ENCODE results near the gene LSM6.
A peak's percentile ranks its signal among the peaks of the same experiment; 100 is the strongest.

LSM6 gene

DNA sequence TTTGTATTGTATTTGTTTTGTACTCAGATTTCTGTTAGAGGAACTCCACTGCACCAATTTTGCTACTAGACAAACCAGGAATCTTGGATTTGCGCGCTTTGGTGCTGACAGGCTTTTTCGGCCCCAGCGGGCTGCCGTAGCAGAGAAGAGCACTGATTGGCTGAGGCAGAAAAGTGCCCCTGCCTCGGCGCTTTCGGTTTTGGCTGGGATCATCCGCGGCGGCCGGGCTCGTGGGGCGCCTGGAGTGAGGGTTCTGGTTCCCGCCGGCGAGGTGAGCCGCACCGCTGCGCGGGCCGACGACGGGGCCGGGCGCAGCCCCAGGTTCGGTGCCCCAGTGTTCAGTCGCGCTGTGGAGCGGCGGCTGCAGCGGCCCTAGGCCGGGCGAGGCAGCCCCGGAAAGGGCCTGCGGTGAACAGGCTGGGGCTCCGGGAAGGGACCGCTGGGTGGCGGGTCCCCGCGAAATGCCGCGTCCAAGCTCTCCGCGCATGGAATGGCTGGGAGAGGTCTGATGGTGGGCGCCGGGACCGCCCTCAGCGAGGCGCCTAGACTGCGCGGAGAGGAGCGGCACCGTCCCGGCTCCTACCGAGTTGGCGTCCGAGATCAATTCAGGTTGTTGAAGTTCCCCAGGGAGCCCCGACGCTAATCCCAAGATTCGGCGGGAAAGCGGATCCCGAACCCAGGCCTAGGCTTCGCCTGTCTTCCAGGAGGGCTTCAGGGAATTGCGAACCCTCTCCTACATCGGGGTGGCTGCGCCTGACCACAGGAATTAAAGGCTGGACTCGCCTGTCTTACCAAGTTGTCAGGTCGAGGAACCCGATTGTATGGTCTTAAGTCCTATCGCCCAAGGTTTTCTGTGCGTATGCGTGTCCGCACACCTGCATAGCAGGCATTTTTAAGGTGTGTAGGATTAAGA is at the start of gene LSM6:
TSS of gene LSM6 (plus strand) at position 178 of the 913 bp plus-strand sequence. CDS start 7,204 bp downstream, outside the sequence.
- Histone ChIP-seq H3K4me3 (peak within 1 kb of the TSS; percentile 83 to 99 (median 91)), H3K27ac (peak within 1 kb of the TSS; percentile 87 to 98 (median 93))

DNA sequence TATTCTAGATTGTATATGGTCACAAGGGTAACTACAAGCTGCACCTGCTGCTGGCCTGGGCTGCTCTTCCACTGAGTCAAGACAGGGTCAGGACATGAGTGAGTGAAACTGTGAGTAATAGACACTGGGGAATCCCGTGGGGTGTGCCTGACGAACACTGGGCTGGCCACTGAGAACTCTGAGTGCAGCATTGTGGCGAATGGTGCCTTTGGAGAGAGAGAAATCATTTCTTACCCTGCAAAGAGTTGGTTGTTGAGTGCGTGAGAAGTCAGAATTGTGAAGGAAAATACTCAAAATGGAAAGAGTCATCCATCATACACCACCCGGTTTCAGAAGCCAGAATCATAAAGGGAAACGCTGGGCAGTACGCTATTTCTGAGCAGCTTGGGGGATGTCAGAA is 43.1 kb upstream of the LSM6 start:
- Histone ChIP-seq H3K27ac (no peak overlapping the region), H3K4me3 (no peak overlapping the region)

DNA sequence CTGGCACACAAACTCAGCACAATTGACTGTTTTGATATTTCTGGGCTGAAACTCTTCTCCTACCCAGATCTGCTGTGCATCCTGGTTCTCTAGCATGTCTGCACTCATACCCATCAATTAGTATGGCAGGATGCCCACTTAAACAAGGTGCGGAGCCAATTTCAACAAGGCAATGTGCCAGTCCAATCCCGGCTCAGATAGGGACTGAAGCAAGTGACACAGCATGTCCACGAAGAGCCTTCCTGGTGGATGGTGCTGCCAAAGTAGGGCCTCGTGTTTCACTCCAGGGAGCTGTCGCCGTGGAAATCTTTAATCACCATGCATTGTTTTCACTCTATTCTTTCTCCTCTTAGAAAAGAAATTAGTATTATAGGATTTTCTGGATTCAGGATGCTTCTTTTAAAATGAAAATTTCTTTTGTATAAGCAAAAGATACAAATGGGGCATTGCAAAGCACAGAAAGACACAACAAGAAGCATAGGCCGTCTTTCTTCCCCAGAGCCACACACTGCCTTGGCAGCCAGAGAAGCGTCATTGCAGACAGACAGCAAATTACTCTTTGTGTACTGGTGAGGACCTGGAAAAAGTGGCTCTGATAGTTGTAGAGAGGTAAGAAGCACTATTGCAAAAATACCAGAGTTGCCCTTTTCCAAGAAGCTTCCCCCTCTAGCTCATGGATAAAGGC is 40.6 kb upstream of the LSM6 start:
- H3K27ac ChIP-seq = peak overlapping the region in 1 of 21 experiments; percentile 52

GRCh38 chr4:146135941-146136340 is 39.6 kb upstream of the LSM6 start:
- no peak overlapping the region for H3K4me3 ChIP-seq

More for the DNA sequence above, 40.6 kb upstream of the LSM6 start:
- no peak overlapping the region for H3K4me3 ChIP-seq

DNA sequence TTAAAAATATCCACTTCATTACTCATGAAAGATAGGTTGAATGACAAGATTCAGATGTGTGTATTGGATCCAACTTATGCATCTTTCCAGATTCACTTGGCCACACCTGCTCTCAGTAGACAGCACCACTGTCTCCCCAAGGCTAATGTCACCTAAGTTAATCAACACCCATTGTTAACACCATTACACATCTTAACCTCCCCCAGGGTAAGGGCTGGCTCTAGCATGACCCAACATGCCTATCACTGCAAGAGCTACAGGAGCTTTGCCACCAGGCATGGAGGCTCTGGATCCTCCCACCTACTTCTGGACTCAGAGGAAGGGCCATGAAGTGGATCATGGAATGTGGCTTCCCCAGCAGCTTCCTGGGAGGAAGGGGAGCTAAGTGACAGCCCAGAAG is 32.8 kb upstream of the LSM6 start:
- H3K4me3 ChIP-seq = no peak overlapping the region
- H3K27ac ChIP-seq = no peak overlapping the region

More at GRCh38 chr4:146135941-146136340, 39.6 kb upstream of the LSM6 start:
- no peak overlapping the region for H3K27ac ChIP-seq

GRCh38 chr4:146143888-146144287 is 31.6 kb upstream of the LSM6 start:
- Histone ChIP-seq H3K27ac (no peak overlapping the region), H3K4me3 (no peak overlapping the region)

- Histone ChIP-seq H3K27ac (no peak overlapping the region), H3K4me3 (no peak overlapping the region)
These were observed 28.6 kb upstream of the LSM6 start for GRCh38 chr4:146146918-146147317.

- Histone ChIP-seq H3K4me3 (no peak overlapping the region), H3K27ac (no peak overlapping the region)
These were observed 27.5 kb upstream of the LSM6 start for GRCh38 chr4:146148021-146148420.

- H3K4me3 ChIP-seq = no peak overlapping the region
- H3K27ac ChIP-seq = no peak overlapping the region
These were observed 21.5 kb upstream of the LSM6 start for GRCh38 chr4:146154057-146154456.

DNA sequence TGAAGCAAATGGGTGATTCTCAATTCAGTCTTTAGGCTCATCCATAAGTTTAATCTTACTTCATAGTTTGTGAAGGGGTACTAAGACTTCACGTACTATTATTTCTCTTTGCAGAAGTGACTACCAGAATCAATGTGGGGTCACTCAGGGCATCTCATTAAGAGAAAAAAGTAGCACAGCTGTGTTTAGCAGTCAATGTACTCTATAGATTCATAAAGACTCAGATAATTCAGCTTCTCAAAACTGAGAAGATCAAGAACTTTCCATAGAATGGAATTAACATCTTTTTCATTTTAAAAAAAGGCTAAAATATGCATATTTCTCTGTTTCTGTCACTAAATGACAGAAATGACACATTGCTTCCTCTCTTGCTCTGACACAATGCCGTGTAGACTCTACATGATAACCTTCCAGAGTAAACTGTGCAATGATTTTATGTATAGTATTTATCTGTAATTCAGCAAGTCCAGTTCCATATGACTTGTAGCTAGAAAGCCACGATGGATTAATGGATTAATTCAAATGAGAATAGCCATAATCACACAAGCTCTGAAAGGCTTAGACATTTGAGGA is 20.3 kb upstream of the LSM6 start:
- Histone ChIP-seq H3K4me3 (no peak overlapping the region), H3K27ac (no peak overlapping the region)

- no peak overlapping the region for H3K27ac ChIP-seq
- H3K4me3 ChIP-seq = no peak overlapping the region
These were observed 17.3 kb upstream of the LSM6 start for GRCh38 chr4:146158036-146158745.

DNA sequence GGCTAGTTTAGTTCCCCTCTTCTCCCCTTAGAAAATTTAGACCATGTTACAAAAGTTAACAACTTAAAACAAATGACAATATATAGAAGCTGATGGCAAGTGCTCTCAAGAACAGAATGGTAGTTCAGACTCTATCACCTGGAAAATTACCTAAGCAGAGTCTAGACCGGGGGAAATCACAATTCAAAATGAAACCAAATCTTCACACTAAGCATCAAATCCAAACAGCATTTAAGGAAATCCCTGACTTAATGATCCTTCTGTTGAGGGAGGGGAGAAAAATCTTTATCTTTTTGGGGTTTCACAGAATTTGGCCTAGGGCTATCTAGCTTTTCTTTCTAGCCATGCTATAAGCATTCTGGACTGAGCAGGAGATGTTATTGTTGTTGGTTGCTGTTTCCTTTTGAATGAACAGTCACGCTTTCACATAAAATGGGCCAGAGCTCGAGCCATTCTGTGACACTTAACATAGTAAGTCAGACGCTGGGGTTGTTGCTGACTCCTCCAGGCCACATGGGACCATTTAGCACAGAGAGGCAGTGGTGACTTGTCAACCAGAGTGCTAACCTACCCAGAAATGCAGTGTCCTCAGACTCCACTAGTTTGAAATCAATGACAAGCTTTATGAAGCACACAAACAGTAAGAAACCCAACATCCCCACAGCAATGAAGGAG is 16.0 kb upstream of the LSM6 start:
- H3K27ac ChIP-seq = no peak overlapping the region
- H3K4me3 ChIP-seq = no peak overlapping the region

DNA sequence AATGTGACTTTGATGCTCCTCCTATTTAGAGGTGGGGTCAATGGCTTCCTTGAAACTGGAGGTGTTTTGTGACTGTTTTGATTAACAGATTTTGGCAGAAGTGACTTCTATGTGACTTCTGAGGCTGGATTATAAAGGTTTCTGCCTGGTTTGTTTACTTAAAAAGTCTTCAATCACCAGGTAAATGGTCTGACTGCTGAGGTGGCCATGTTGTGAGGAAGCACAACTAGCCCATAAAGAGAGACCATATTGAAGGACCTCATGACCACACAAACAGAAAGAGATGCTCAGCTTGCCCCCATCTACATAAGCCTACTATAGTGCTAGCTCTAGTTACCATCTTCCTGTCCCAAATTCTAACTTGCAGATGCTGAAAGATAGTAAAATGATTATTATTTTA is 14.3 kb upstream of the LSM6 start:
- Histone ChIP-seq H3K4me3 (no peak overlapping the region), H3K27ac (no peak overlapping the region)

DNA sequence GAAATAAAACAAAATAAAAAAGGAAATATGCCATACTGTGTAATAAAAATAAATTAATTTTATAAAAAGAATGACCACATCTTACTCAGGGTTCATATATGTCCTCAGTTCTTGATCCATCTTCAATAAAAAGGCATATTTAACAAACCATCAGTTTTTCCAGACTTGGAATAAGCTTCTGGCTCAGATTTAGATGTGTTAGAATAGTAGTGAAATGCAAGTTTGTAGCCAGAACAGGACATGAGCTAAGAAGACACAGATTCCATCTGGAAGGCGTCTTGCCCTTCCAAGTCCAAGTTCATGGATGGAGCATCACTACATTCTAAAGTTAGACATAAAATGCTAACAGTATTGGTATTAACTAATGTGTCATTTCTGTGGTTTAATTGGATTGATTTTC is 10.3 kb upstream of the LSM6 start:
- Histone ChIP-seq H3K4me3 (no peak overlapping the region), H3K27ac (no peak overlapping the region)

- H3K27ac ChIP-seq = peak overlapping the region in 1 of 21 experiments; percentile 25
- H3K4me3 ChIP-seq = no peak overlapping the region
These were observed 9.7 kb upstream of the LSM6 start for GRCh38 chr4:146165840-146166239.

DNA sequence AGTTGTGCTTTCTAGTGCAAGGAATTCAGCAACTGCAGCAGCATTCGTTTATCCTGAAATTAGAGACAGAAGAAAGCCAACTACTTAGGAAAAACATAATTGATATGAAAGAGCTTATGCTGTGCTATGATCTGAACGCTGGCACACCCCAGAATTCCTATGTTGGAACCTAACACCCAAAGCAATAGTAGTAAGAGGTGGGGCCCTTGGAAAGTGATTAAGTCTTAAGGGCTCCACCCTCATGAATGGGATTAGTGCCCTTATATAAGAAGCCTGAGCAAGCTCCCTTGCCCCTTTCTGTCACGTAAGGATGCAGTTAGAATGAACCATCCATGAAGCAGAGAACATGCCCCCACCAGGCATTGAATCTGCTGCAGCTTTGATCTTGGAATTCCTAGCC is 5.4 kb upstream of the LSM6 start:
- Histone ChIP-seq H3K27ac (no peak overlapping the region), H3K4me3 (no peak overlapping the region)

DNA sequence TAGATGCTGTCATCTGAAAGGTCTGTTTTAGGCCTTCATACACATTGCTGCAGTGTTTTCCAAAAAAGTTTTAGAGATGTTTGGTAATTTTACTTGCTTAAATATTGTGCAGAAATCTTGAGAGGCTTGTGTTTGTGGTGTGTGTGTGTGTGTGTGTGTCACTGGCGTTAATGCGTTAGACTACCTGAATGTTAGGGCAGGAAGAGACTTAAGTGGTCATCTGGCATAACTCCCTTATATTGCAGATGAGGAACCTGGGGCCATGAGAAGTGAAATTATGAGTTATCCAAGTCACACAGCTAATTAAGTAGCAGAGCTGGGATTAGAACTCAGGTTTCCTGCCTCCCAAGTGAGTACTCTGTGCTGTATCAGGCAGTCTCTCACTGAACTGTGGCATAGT is 1.4 kb downstream of the LSM6 start:
- Histone ChIP-seq H3K27ac (peak overlapping the region in 1 of 21 experiments; percentile 93), H3K4me3 (peak overlapping the region in 3 of 7 experiments; percentile 87 to 93 (median 91))

DNA sequence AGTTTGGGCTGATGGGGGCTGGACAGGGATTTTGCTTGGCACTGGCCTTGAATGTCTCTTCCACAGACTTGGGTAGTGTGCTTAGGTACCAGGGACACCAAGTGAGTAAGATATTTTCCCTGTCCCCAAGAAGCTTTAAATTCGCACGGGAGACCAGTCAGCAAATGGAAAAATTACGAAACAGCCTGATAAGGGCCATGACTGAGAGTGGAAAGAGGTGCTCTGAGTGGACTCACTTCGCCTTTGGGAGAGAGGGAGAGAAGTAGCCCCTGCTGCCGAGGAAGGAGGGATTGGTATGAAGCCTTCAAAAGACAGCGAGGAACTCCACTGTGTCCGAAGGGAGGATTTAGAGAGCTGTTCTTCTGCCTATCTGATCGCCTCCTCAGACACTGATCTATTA is 2.6 kb downstream of the LSM6 start:
- H3K27ac ChIP-seq = no peak overlapping the region
- no peak overlapping the region for H3K4me3 ChIP-seq

DNA sequence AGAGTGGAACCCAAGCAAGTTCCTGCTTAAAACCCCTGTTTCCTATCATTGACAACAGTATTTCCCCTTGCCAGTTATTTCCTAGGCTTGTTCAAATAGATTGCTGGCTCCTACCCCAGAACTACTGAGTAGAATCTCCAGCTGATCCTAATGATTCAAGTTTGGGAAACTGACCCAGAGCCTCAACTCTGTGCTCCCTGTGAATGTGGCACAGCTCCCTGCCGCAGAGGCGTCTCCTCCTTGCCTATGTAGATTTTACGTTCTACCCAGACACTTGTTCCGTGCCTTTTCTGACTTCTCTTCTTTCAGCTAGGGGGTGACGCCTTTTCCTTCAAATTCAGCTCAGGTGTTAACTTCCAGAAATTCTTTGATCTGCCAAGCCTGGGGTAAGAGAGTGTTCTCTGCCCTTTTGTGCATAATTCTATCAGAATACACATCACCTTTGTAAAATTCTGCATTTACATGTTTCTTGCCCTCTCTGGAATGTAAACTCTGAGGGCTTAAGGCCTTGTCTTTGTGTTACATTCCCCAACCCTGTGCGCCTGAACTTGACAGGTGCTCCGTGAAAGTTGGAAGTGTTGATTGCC is 4.4 kb downstream of the LSM6 start:
- Histone ChIP-seq H3K27ac (peak overlapping the region in 1 of 21 experiments; percentile 19), H3K4me3 (no peak overlapping the region)

Measured in skin epidermis (tissue), 12 donors.